NB4 (cell line): ENCODE data around the gene MRPS15.

Source experiments
- CTCF ChIP-seq: IDR thresholded peaks from one replicate; pipeline ENCODE4 v1.5.1; 2012; ENCODE audit warnings: low read depth, low read length
- MAX ChIP-seq: IDR thresholded peaks from 2 replicates; pipeline ENCODE4 v1.6.1; 2011; ENCODE audit warnings: low read depth, low read length
- POLR2A ChIP-seq: IDR thresholded peaks from 2 replicates; pipeline ENCODE4 v1.6.1; 2011; ENCODE audit warnings: mild to moderate bottlenecking; ENCODE audit not compliant: insufficient read length; ENCODE audit errors: extremely low read depth

GRCh38 chr1:36414384-36414783, 49.8 kb downstream of the MRPS15 start:
- TF ChIP-seq CTCF (no peak), MAX (no peak), POLR2A (no peak)
